Mesothelial cell of epicardium (in vitro differentiated cells): ENCODE measurements around the gene MAST4. TPM values are rescaled to one million over a fixed set of nuclear protein-coding genes. Genes with fewer than 3 reads are reported as not detected.
A peak's percentile ranks its signal among the peaks of the same experiment; 100 is the strongest.

Source experiments
- DNase-seq, 2 experiments: peaks; one replicate each; pipeline ENCODE4 v3.0.0; 2021; ENCODE audit warnings: low spot score in 2 of 2; ENCODE audit not compliant: unreplicated experiment in 2 of 2
- H3K27ac Mint-ChIP-seq: 2 replicates; pipeline ENCODE4 v1.8.0; 2021; ENCODE audit warnings: mixed read lengths
- H3K27me3 Mint-ChIP-seq: 2 replicates; pipeline ENCODE4 v1.8.0; 2021; ENCODE audit warnings: low read depth, mixed read lengths
- H3K36me3 Mint-ChIP-seq: 2 replicates; pipeline ENCODE4 v1.8.0; 2021; ENCODE audit warnings: mixed read lengths
- H3K4me1 Mint-ChIP-seq: 2 replicates; pipeline ENCODE4 v1.8.0; 2021; ENCODE audit warnings: mixed read lengths
- H3K4me3 Mint-ChIP-seq: 2 replicates; pipeline ENCODE4 v1.8.0; 2021; ENCODE audit warnings: mild to moderate bottlenecking, moderate library complexity, mixed read lengths
- H3K9me3 Mint-ChIP-seq: 2 replicates; pipeline ENCODE4 v1.8.0; 2021; ENCODE audit warnings: mixed read lengths
- CTCF ChIP-seq: fragments of 200-600 bp; sonication (generic); IDR thresholded peaks from one replicate; pipeline ENCODE4 v1.5.0; 2021; ENCODE audit warnings: antibody characterized with exemption; ENCODE audit not compliant: unreplicated experiment
- total RNA-seq: library from RNA; stranded (reverse); gene quantifications from 3 replicates; pipeline ENCODE4 v1.2.1, GENCODE V29; 2021

The MAST4 gene
- total RNA-seq, 1 donor from 2014 or later, result 29.8 TPM

GRCh38 chr5:67189931-67190330 lies 593.7 kb downstream of the MAST4 start:
- Mint-ChIP-seq H3K4me3 (no peak overlapping the region), H3K4me1 (peaks cover 10% of the 10 kb centered on the region)

DNA sequence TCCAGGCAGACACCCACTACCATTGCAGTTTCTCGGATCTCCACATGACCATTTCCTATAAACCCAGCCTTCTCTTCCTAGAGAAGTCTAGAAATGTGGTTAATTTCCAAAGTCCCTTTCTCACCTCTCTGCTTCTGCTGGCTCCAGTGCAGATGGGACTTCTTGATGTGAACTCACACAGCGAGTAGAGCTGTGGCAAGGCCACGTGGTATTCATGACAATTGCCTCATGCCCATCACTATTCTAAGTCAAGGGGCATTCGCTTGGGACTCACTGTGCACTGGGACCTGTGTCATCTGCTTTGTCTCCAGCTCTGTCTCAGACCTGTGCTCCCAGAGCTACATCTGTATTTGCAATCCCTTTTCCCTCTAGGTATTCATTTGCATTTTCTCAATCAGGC lies 594.2 kb downstream of the MAST4 start:
- peaks cover 3% of the 10 kb centered on the region for H3K9me3 Mint-ChIP-seq
- DNase-seq, result no peak
- H3K36me3 Mint-ChIP-seq, result no peaks in the 10 kb centered on the region
- no peak overlapping the region for H3K4me3 Mint-ChIP-seq
- H3K27me3 Mint-ChIP-seq, result no peaks in the 10 kb centered on the region
- H3K27ac Mint-ChIP-seq, result no peak overlapping the region
- no peak for TF ChIP-seq CTCF
- H3K4me1 Mint-ChIP-seq, result peaks cover 10% of the 10 kb centered on the region

More at GRCh38 chr5:67189931-67190330, 593.7 kb downstream of the MAST4 start:
- Mint-ChIP-seq H3K36me3 (no peaks in the 10 kb centered on the region), H3K27me3 (no peaks in the 10 kb centered on the region), H3K9me3 (peaks cover 3% of the 10 kb centered on the region), H3K27ac (no peak overlapping the region)
- no peak for DNase-seq
- TF ChIP-seq CTCF, result no peak

- no peak for DNase-seq
- Mint-ChIP-seq H3K4me3 (no peak overlapping the region), H3K27ac (no peak overlapping the region), H3K27me3 (no peaks in the 10 kb centered on the region), H3K4me1 (peaks cover 10% of the 10 kb centered on the region), H3K36me3 (no peaks in the 10 kb centered on the region), H3K9me3 (peaks cover 3% of the 10 kb centered on the region)
- no peak for TF ChIP-seq CTCF
Observed at GRCh38 chr5:67190861-67191260, 594.7 kb downstream of the MAST4 start.

- Mint-ChIP-seq H3K4me1 (peaks cover 10% of the 10 kb centered on the region), H3K9me3 (peaks cover 3% of the 10 kb centered on the region)
Observed at GRCh38 chr5:67192719-67193438, 596.7 kb downstream of the MAST4 start.

GRCh38 chr5:67193439-67193807 lies 597.2 kb downstream of the MAST4 start:
- Mint-ChIP-seq H3K4me1 (peaks cover 10% of the 10 kb centered on the region), H3K36me3 (no peaks in the 10 kb centered on the region), H3K4me3 (no peak overlapping the region), H3K9me3 (peaks cover 3% of the 10 kb centered on the region), H3K27me3 (no peaks in the 10 kb centered on the region), H3K27ac (peak overlapping the region; percentile 62)
- no peak for DNase-seq
- TF ChIP-seq CTCF, result no peak

More at GRCh38 chr5:67192719-67193438, 596.7 kb downstream of the MAST4 start:
- no peaks in the 10 kb centered on the region for H3K27me3 Mint-ChIP-seq
- H3K4me3 Mint-ChIP-seq, result no peak overlapping the region
- TF ChIP-seq CTCF, result no peak
- H3K27ac Mint-ChIP-seq, result peak overlapping the region; percentile 62
- DNase-seq, result no peak
- H3K36me3 Mint-ChIP-seq, result no peaks in the 10 kb centered on the region
